ENCODE results near the gene LENG8.

LENG8 gene

DNA sequence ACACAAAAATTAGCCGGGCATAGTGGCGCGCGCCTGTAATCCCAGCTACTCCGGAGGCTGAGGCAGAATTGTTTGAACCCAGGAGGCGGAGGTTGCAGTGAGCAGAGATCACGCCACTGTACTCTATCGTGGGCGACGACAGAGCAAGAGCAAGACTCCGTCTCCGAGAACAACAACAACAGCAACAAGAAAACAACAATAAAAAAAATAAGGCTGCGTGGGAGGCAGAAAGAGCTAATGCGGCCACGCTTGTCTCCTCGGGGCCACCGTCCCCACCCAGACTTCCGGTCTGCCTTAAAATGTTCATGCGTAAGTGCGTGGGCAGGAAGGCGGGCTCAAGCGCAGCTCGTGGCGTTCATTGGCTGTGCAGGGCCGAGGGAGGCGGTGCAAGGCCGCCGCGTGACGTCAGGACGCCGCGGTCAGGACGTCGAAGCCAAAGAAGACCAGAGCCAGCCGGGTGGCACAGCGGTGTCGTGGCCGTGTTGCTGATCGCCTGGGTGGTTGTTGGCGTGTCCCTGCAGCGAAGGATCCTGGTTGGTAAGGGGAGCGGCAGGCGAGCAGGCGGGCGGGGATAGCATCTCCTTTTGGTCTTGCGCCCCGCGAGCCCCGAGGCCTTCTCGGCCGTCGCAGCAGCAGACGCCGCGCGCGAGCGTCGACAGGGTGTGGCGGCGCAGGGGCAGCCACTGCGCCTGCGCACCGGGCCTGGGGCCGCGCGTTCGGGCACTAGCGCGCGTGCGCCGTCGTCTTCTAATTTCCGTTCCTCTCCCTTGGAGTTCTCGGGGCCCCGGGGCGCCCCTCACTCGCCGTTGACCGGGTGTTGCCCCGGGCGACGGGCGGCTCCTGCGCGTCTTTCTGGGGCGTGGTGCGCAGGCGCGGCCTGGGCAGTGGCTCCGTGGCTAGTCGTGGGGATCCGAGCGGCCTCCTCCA, at the start of gene LENG8:
Gene LENG8 (plus strand): TSS at position 426 of the 927 bp plus-strand sequence. CDS start 2,146 bp downstream, outside the sequence.
- ChIA-PET POLR2A (interaction anchor here (0.5 to 3.4 kb wide), 24 partner anchors 10 to 1027 kb away, joined by 3 to 64 read pairs (median 6); partner anchors contain the start of genes CDC42EP5, CNOT3, LENG9 and MBOAT7), CTCF (interaction anchor here (0.6 to 4.8 kb wide), 8 partner anchors 11 to 58 kb away, joined by 3 to 43 read pairs (median 4); partner anchors contain the start of gene CDC42EP5)
- Histone ChIP-seq H3K4me1 (ENCODE audit: control insufficient read depth, insufficient read depth, low read length) (peaks cover 29% of the 10 kb centered on the region), H3K4me3 (ENCODE audit: low read depth, low read length) (peak within 1 kb of the TSS; percentile 96), H3K36me3 (ENCODE audit: control insufficient read depth in 2 of 2, insufficient read depth in 1 of 2, low read length in 2 of 2) (peaks cover 42 to 53% of the 10 kb centered on the region in 2 experiments), H3K9me3 (ENCODE audit: control insufficient read depth, insufficient read depth, low read depth, low read length) (no peaks in the 10 kb centered on the region), H3K27ac (ENCODE audit: extremely low read depth, low read depth, low read length) (peak within 1 kb of the TSS; percentile 90)
- peak; percentile 57; the same call in 1 of the 2 replicates for TF ChIP-seq REPIN1 (tag by site-specific recombination; IDR thresholded peaks at IDR 0.05; ENCODE audit: low read depth)
- TF ChIP-seq MEIS1 (CRISPR knock-in tag; IDR thresholded peaks at IDR 0.05; ENCODE audit: borderline replicate concordance) = no peak
- TF ChIP-seq, protein P1, sequence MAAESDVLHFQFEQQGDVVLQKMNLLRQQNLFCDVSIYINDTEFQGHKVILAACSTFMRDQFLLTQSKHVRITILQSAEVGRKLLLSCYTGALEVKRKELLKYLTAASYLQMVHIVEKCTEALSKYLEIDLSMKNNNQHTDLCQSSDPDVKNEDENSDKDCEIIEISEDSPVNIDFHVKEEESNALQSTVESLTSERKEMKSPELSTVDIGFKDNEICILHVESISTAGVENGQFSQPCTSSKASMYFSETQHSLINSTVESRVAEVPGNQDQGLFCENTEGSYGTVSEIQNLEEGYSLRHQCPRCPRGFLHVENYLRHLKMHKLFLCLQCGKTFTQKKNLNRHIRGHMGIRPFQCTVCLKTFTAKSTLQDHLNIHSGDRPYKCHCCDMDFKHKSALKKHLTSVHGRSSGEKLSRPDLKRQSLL (tag by site-specific recombination; IDR thresholded peaks at IDR 0.05) = peak; percentile 9; the same call in 1 of the 2 replicates
- TF ChIP-seq ZNF302 (tag by site-specific recombination; IDR thresholded peaks at IDR 0.05; ENCODE audit: low read depth) = no peak
- no peak for TF ChIP-seq ZNF596 (tag by site-specific recombination; IDR thresholded peaks at IDR 0.05)
- TF ChIP-seq, protein P2, sequence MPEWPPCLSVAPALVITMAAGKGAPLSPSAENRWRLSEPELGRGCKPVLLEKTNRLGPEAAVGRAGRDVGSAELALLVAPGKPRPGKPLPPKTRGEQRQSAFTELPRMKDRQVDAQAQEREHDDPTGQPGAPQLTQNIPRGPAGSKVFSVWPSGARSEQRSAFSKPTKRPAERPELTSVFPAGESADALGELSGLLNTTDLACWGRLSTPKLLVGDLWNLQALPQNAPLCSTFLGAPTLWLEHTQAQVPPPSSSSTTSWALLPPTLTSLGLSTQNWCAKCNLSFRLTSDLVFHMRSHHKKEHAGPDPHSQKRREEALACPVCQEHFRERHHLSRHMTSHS (tag by site-specific recombination; IDR thresholded peaks at IDR 0.05) = no peak
- TF ChIP-seq ZNF138 (tag by site-specific recombination; IDR thresholded peaks at IDR 0.05; ENCODE audit: borderline replicate concordance) = peak; percentile 4; the same call in 1 of the 2 replicates
- TF ChIP-seq GLIS2 (tag by site-specific recombination; IDR thresholded peaks at IDR 0.05) = 0 out of 2 replicates have a peak, but pooled peaks have one; percentile 11
- TF ChIP-seq SP2 (tag by site-specific recombination; IDR thresholded peaks at IDR 0.05) = peak; percentile 95
- peak; percentile 99 for TF ChIP-seq ZNF394 (tag by site-specific recombination; IDR thresholded peaks at IDR 0.05; ENCODE audit: borderline replicate concordance)
- TF ChIP-seq, protein P3, sequence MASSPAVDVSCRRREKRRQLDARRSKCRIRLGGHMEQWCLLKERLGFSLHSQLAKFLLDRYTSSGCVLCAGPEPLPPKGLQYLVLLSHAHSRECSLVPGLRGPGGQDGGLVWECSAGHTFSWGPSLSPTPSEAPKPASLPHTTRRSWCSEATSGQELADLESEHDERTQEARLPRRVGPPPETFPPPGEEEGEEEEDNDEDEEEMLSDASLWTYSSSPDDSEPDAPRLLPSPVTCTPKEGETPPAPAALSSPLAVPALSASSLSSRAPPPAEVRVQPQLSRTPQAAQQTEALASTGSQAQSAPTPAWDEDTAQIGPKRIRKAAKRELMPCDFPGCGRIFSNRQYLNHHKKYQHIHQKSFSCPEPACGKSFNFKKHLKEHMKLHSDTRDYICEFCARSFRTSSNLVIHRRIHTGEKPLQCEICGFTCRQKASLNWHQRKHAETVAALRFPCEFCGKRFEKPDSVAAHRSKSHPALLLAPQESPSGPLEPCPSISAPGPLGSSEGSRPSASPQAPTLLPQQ (tag by site-specific recombination; IDR thresholded peaks at IDR 0.05) = peak; percentile 75
- no peak for TF ChIP-seq GLI4 (tag by site-specific recombination; IDR thresholded peaks at IDR 0.05)
- no peak for TF ChIP-seq ZNF121 (tag by site-specific recombination; IDR thresholded peaks at IDR 0.05)
- no peak for TF ChIP-seq ZNF664 (tag by site-specific recombination; IDR thresholded peaks at IDR 0.05)
- no peak for TF ChIP-seq SETDB1 (IDR thresholded peaks at IDR 0.05; ENCODE audit: insufficient read length, low read length)
- peak; percentile 46; the same call in 1 of the 2 replicates for TF ChIP-seq ZEB2 (tag by site-specific recombination; IDR thresholded peaks at IDR 0.05)
- no peak for TF ChIP-seq ZNF830 (tag by site-specific recombination; IDR thresholded peaks at IDR 0.05; ENCODE audit: low read depth)
- no peak for TF ChIP-seq ZNF473 (tag by site-specific recombination; IDR thresholded peaks at IDR 0.05)
- TF ChIP-seq, protein P4, sequence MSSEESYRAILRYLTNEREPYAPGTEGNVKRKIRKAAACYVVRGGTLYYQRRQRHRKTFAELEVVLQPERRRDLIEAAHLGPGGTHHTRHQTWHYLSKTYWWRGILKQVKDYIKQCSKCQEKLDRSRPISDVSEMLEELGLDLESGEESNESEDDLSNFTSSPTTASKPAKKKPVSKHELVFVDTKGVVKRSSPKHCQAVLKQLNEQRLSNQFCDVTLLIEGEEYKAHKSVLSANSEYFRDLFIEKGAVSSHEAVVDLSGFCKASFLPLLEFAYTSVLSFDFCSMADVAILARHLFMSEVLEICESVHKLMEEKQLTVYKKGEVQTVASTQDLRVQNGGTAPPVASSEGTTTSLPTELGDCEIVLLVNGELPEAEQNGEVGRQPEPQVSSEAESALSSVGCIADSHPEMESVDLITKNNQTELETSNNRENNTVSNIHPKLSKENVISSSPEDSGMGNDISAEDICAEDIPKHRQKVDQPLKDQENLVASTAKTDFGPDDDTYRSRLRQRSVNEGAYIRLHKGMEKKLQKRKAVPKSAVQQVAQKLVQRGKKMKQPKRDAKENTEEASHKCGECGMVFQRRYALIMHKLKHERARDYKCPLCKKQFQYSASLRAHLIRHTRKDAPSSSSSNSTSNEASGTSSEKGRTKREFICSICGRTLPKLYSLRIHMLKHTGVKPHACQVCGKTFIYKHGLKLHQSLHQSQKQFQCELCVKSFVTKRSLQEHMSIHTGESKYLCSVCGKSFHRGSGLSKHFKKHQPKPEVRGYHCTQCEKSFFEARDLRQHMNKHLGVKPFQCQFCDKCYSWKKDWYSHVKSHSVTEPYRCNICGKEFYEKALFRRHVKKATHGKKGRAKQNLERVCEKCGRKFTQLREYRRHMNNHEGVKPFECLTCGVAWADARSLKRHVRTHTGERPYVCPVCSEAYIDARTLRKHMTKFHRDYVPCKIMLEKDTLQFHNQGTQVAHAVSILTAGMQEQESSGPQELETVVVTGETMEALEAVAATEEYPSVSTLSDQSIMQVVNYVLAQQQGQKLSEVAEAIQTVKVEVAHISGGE (tag by site-specific recombination; conservative IDR thresholded peaks at IDR 0.05; ENCODE audit: low read depth) = peak; percentile 85
- no peak; the same call in 1 of the 2 replicates for TF ChIP-seq YY1 (tag by site-specific recombination; IDR thresholded peaks at IDR 0.05)
- TF ChIP-seq, protein P5, sequence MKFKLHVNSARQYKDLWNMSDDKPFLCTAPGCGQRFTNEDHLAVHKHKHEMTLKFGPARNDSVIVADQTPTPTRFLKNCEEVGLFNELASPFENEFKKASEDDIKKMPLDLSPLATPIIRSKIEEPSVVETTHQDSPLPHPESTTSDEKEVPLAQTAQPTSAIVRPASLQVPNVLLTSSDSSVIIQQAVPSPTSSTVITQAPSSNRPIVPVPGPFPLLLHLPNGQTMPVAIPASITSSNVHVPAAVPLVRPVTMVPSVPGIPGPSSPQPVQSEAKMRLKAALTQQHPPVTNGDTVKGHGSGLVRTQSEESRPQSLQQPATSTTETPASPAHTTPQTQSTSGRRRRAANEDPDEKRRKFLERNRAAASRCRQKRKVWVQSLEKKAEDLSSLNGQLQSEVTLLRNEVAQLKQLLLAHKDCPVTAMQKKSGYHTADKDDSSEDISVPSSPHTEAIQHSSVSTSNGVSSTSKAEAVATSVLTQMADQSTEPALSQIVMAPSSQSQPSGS (tag by site-specific recombination; IDR thresholded peaks at IDR 0.05; ENCODE audit: low read depth) = peak; percentile 81
- TF ChIP-seq ZNF555 (tag by site-specific recombination; conservative IDR thresholded peaks at IDR 0.05) = no peak
- TF ChIP-seq IKZF3 (tag by site-specific recombination; IDR thresholded peaks at IDR 0.05) = no peak
- no peak for TF ChIP-seq ZNF707 (tag by site-specific recombination; IDR thresholded peaks at IDR 0.05)
- TF ChIP-seq ZSCAN23 (tag by site-specific recombination; IDR thresholded peaks at IDR 0.05) = no peak
- TF ChIP-seq ZNF571 (tag by site-specific recombination; IDR thresholded peaks at IDR 0.05) = no peak
- no peak; the same call in 1 of the 2 replicates for TF ChIP-seq OVOL3 (tag by site-specific recombination; IDR thresholded peaks at IDR 0.05)
- TF ChIP-seq ZNF677 (tag by site-specific recombination; IDR thresholded peaks at IDR 0.05) = no peak

Data from HEK293 (cell line).